Stomach smooth muscle (tissue), 2 donors: ENCODE measurements around the gene SOX13.

Experiments used
- H3K27ac ChIP-seq: one replicate; pipeline ENCODE4 v1.7.0; 2013; ENCODE audit warnings: mild to moderate bottlenecking, low read length, inconsistent platforms
- H3K27me3 ChIP-seq, 2 donors: one replicate each; pipeline ENCODE4 v1.7.0; 2013; ENCODE audit warnings: low read length in 2 of 2; ENCODE audit not compliant: insufficient read depth in 2 of 2, control insufficient read depth in 1 of 2
- H3K36me3 ChIP-seq, 2 donors: one replicate each; pipeline ENCODE4 v1.7.0; 2013; ENCODE audit warnings: low read length in 2 of 2; ENCODE audit not compliant: control insufficient read depth in 2 of 2, insufficient read depth in 2 of 2
- H3K4me1 ChIP-seq: one replicate; pipeline ENCODE4 v1.7.0; 2013; ENCODE audit warnings: low read length; ENCODE audit not compliant: control insufficient read depth, insufficient read depth
- H3K4me3 ChIP-seq, 2 donors: one replicate each; pipeline ENCODE4 v1.7.0; 2013; ENCODE audit warnings: low read length in 2 of 2
- H3K9ac ChIP-seq, 2 donors: one replicate each; pipeline ENCODE4 v1.7.0; 2013; ENCODE audit warnings: low read length in 2 of 2, mild to moderate bottlenecking in 1 of 2
- H3K9me3 ChIP-seq, 2 donors: one replicate each; pipeline ENCODE4 v1.7.0; 2013; ENCODE audit warnings: low read length in 2 of 2; ENCODE audit not compliant: control insufficient read depth in 2 of 2
- donor health status: healthy.
- donor health status: Pancreatic carcinoma.

Gene SOX13

GRCh38 chr1:204146965-204147364 is 74.0 kb downstream of the SOX13 start:
- Histone ChIP-seq H3K4me1 (peaks cover 6% of the 10 kb centered on the region), H3K36me3 (peaks cover 0 to 5% of the 10 kb centered on the region in 2 donors), H3K9ac (no peak overlapping the region), H3K4me3 (no peak overlapping the region), H3K27ac (no peak overlapping the region), H3K9me3 (no peaks in the 10 kb centered on the region), H3K27me3 (peaks cover 0 to 4% of the 10 kb centered on the region in 2 donors)

DNA sequence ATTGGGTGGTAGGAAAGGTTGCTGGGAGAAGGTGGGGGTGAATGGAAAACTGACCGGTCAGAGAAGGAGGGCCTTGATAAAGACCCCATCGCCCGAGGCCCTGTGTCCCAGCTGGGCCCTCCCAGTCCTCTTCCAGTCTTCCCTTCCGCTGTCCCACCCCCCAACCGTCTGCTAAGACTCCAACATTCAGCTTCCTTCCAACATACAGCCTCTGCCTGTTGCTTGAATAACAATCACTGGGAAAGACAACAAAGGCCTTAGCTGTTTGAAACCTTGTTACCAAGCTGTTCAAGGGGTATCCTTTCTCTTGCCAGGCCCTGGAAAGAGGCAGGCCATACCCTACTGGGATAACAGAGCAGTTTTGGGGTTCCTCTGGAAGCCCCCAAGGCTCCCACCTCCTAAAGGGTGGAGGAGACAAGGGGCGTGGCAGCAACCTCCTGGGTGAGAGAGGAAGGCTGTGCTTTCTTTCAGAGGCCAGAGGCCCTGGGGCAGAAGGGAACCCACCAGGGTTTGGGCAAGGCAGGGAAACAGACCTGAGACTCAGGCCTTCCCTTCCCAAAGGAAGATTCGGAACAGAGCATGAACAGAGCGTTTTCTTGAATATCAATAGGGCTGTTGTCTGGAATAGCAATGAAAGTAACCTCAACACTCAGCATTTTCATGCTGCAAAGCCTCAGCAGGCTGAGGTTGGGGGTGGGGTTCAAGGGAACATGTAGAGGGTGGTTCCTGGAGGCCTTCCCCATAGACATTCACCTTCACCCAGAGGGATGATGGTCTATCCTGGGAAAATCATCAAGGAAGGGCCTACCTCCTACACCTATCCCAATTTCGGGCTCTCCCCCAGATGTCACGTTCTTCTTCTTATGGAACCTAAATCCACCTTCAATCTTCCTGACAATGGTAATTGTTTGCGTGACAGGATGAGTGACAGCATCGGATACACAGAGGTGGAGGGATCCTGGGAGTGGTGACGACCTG is 74.8 kb downstream of the SOX13 start:
- no peak overlapping the region for H3K27ac ChIP-seq
- peaks cover 12% of the 10 kb centered on the region for H3K4me1 ChIP-seq
- peaks cover 0 to 10% of the 10 kb centered on the region in 2 donors for H3K27me3 ChIP-seq
- peaks cover 0 to 4% of the 10 kb centered on the region in 2 donors for H3K36me3 ChIP-seq
- H3K4me3 ChIP-seq = no peak overlapping the region
- H3K9me3 ChIP-seq = no peaks in the 10 kb centered on the region
- no peak overlapping the region for H3K9ac ChIP-seq

DNA sequence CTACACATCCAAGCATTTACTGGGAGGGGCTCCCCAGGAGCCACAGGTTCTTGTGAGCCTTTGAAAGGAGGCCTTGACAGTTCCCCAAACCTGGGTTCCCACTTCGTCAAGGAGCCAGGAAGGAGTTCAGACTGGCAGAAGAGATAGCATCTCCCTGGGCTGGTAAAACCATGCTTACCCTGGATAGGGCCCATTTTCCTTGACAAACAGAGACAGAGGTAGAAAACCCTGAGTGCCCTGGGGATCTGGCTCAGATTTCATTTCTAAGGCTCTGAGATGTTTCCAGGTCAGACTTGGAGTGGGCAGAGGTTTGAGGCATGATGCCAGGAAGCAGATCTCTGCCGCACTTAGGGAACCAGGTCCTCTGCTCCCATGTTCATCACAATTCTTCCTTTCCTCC is 76.2 kb downstream of the SOX13 start:
- H3K4me3 ChIP-seq = no peak overlapping the region
- H3K27me3 ChIP-seq = peaks cover 0 to 11% of the 10 kb centered on the region in 2 donors
- peaks cover 0 to 4% of the 10 kb centered on the region in 2 donors for H3K36me3 ChIP-seq
- H3K9ac ChIP-seq = no peak overlapping the region
- H3K27ac ChIP-seq = no peak overlapping the region
- H3K4me1 ChIP-seq = peaks cover 13% of the 10 kb centered on the region
- H3K9me3 ChIP-seq = no peaks in the 10 kb centered on the region

DNA sequence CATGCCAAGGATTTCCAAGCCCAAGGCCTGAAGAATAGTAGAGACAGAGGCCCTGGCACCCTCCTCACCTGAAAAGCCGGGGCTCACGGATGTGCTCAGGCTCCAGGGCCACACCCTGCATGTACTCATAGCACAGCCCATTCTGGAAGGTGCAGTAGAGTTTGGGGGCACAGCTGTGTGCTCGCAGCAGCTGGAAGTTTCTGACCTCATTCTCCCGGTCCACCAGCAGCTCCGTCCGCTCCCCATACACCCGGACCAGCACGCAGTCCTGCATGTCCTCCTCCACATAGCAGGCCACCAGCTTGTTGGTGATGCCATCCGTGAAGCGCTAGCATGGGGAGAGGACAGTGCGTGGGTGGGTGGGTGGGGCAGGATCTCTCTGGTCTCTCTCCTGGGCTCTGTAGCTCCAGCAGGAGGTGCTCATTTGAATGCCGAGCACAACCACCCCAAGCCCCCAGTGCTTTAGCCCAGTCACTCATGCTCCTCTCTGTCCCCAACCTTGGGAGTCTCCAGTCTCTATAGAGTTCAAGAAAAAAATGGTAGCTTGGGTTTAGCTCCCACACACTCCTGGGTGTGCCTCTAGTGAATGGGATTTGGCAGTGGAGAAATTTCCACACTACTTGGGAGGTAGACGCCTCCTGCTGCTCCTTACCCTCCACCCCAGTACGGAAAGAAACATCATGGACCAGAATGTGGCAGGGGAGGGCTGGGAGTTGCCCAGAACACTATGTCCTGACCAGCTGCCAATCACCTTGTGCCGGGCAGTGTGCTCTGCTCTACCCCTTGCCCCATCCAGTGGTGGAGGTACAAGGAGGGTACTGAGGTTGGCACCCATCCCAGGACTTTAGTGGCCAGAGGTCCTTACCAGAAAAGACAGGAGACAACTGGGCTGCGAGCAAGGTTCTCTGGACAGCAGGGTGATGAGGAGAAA is 77.0 kb downstream of the SOX13 start:
- peaks cover 13% of the 10 kb centered on the region for H3K4me1 ChIP-seq
- H3K36me3 ChIP-seq = peaks cover 0 to 2% of the 10 kb centered on the region in 2 donors
- no peak overlapping the region for H3K9ac ChIP-seq
- H3K4me3 ChIP-seq = no peak overlapping the region
- H3K27ac ChIP-seq = no peak overlapping the region
- peaks cover 0 to 17% of the 10 kb centered on the region in 2 donors for H3K27me3 ChIP-seq
- H3K9me3 ChIP-seq = no peaks in the 10 kb centered on the region

DNA sequence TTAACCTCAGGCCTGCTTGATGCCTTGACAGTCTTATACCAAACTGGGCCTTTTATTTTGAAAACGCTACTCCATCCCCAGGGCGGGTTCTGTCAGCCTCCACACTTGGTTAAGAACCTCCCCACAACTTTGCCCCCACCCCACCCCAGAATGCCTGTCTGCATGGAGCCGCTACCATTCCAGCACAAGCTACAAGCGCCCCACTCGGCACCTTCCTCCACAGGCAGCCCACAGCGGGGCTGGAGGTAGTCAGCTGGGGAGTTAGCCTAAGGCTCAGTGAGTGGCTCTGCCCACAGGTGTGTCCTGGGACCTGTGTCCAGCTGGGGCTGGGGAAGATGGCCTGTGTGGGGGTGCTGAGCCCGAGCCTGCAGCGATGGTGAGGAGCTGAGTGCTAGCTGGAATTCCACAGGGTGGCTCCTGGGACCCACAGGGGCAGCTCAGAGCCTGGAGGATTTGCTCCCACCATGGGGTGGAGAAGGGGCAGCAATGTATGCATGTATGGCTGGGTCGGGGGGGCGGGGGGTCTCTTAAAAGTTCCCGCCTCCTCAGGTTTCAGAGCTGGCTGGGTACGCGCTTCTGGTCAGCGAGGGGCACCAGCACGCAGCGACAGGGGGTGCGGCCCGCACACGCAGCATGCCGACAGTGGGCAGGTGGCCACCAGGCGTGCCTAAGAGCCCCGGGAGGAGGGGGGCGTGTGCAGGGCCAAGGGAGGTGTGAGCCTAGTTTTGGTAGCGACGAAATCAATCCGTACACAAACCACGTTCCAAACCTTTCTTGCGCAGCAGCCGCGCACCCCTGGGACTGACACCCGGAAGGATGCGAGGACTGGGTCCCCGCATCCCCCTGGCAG is 78.0 kb downstream of the SOX13 start:
- H3K27ac ChIP-seq = no peak overlapping the region
- peaks cover 0 to 17% of the 10 kb centered on the region in 2 donors for H3K27me3 ChIP-seq
- peak overlapping the region in 1 of 2 donors; percentile 51 for H3K9ac ChIP-seq
- peaks cover 13% of the 10 kb centered on the region for H3K4me1 ChIP-seq
- no peaks in the 10 kb centered on the region for H3K9me3 ChIP-seq
- no peaks in the 10 kb centered on the region for H3K36me3 ChIP-seq
- peak overlapping the region; percentile 49 to 76 for H3K4me3 ChIP-seq

GRCh38 chr1:204151552-204152309 is 78.8 kb downstream of the SOX13 start, which contains the start of gene ETNK2:
Gene ETNK2 (minus strand): TSS chr1:204152044. CDS start chr1:204151852, 192 bp downstream.
- no peaks in the 10 kb centered on the region for H3K9me3 ChIP-seq
- no peaks in the 10 kb centered on the region for H3K36me3 ChIP-seq
- H3K27me3 ChIP-seq = peaks cover 0 to 17% of the 10 kb centered on the region in 2 donors
- H3K9ac ChIP-seq = peak within 1 kb of the TSS; percentile 51
- H3K27ac ChIP-seq = no peak within 1 kb of the TSS
- H3K4me1 ChIP-seq = peaks cover 13% of the 10 kb centered on the region
- H3K4me3 ChIP-seq = peak within 1 kb of the TSS; percentile 49 to 76

- H3K27ac ChIP-seq = no peak overlapping the region
- peak overlapping the region; percentile 42 to 51 for H3K9ac ChIP-seq
Observed at GRCh38 chr1:204152310-204153044, 79.6 kb downstream of the SOX13 start.

DNA sequence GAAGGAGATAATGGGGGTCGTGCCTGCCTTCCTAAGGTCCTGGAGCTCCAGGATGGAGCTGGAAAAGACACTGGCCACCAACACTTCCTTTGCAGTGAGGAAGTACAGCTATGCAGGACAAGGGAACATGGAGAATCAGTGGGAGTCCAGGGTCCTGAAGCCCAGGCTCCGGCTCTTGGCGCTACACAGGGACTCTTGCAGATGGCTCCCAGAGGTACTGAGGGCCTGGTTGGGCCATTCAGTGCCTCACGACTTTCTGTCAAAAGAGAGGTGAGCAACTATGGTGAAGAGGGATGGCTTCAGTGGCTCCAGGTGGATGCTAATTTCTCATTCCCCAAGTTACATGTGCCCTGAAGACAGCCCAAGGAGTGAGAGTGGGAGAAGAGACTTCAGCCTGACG is 80.8 kb downstream of the SOX13 start:
- Histone ChIP-seq H3K9me3 (no peaks in the 10 kb centered on the region), H3K4me3 (no peak overlapping the region), H3K9ac (no peak overlapping the region), H3K36me3 (no peaks in the 10 kb centered on the region), H3K27ac (no peak overlapping the region), H3K27me3 (peaks cover 2 to 17% of the 10 kb centered on the region in 2 donors), H3K4me1 (peaks cover 13% of the 10 kb centered on the region)

More at GRCh38 chr1:204152310-204153044, 79.6 kb downstream of the SOX13 start:
- no peaks in the 10 kb centered on the region for H3K36me3 ChIP-seq
- H3K9me3 ChIP-seq = no peaks in the 10 kb centered on the region
- H3K4me1 ChIP-seq = peaks cover 13% of the 10 kb centered on the region
- peak overlapping the region; percentile 43 to 76 for H3K4me3 ChIP-seq
- peaks cover 2 to 17% of the 10 kb centered on the region in 2 donors for H3K27me3 ChIP-seq
